ENCODE results near the gene OLFM2.
"Not testable (repeated sequence)": the region's sequence is repeated elsewhere in the genome, so short reads cannot be mapped to it uniquely, and the experiment has no call there.

Gene OLFM2

GRCh38 chr19:9941671-9942070 is 5.4 kb upstream of the OLFM2 start:
- no peak for DNase-seq

GRCh38 chr19:9941231-9941630 is 4.9 kb upstream of the OLFM2 start:
- DNase-seq: no peak

- DNase-seq: no peak
These were observed 4.5 kb upstream of the OLFM2 start for GRCh38 chr19:9940778-9941177.

- no peak for DNase-seq
These were observed 3.1 kb upstream of the OLFM2 start for GRCh38 chr19:9939301-9939913.

GRCh38 chr19:9937001-9937411 is 691 bp upstream of the OLFM2 start:
- DNase-seq: no peak

- no peak for DNase-seq
These were observed 599 bp downstream of the OLFM2 start for GRCh38 chr19:9935506-9936325.

GRCh38 chr19:9934132-9934950 is 2.0 kb downstream of the OLFM2 start:
- DNase-seq: peak; percentile 7

- DNase-seq: no peak
These were observed 3.5 kb downstream of the OLFM2 start for GRCh38 chr19:9932835-9933234.

- no peak for DNase-seq
These were observed 4.7 kb downstream of the OLFM2 start for GRCh38 chr19:9931629-9932028.

- no peak for DNase-seq
These were observed 12.9 kb downstream of the OLFM2 start for GRCh38 chr19:9923440-9923839.

GRCh38 chr19:9922782-9923379 is 13.4 kb downstream of the OLFM2 start:
- DNase-seq: not testable (repeated sequence)

- no peak for DNase-seq
These were observed 19.0 kb downstream of the OLFM2 start for GRCh38 chr19:9917321-9917720.

GRCh38 chr19:9916719-9917118 is 19.6 kb downstream of the OLFM2 start:
- no peak for DNase-seq

- DNase-seq: peak; percentile 46
These were observed 21.8 kb downstream of the OLFM2 start for GRCh38 chr19:9914315-9915207.

- DNase-seq: no peak
These were observed 22.4 kb downstream of the OLFM2 start for GRCh38 chr19:9914001-9914314.

- no peak for DNase-seq
These were observed 22.9 kb downstream of the OLFM2 start for GRCh38 chr19:9913237-9914000.

- DNase-seq: no peak
These were observed 23.6 kb downstream of the OLFM2 start for GRCh38 chr19:9912551-9913236.

GRCh38 chr19:9911524-9912185 is 24.7 kb downstream of the OLFM2 start:
- DNase-seq: no peak

GRCh38 chr19:9910625-9911024 is 25.7 kb downstream of the OLFM2 start:
- DNase-seq: no peak

GRCh38 chr19:9909251-9909650 is 27.1 kb downstream of the OLFM2 start:
- DNase-seq: no peak
